Osteocyte (in vitro differentiated cells): Measurements from ENCODE around the gene VCX2. TPM values are rescaled to one million over a fixed set of nuclear protein-coding genes. Genes with fewer than 3 reads are reported as not detected.
"Not testable (repeated sequence)": the region's sequence is repeated elsewhere in the genome, so short reads cannot be mapped to it uniquely, and the experiment has no call there.

Experiments used
- DNase-seq: peaks from one replicate; pipeline ENCODE4 v3.0.0; 2021; ENCODE audit warnings: mixed read lengths; ENCODE audit not compliant: unreplicated experiment; ENCODE audit errors: extremely low spot score
- H3K27ac Mint-ChIP-seq: one replicate; pipeline ENCODE4 v1.8.0; 2021; ENCODE audit warnings: mild to moderate bottlenecking, mixed read lengths; ENCODE audit not compliant: unreplicated experiment
- H3K27me3 Mint-ChIP-seq: one replicate; pipeline ENCODE4 v1.8.0; 2021; ENCODE audit warnings: mixed read lengths; ENCODE audit not compliant: unreplicated experiment
- H3K36me3 Mint-ChIP-seq: one replicate; pipeline ENCODE4 v1.8.0; 2021; ENCODE audit warnings: mixed read lengths; ENCODE audit not compliant: unreplicated experiment
- H3K4me1 Mint-ChIP-seq: one replicate; pipeline ENCODE4 v1.8.0; 2021; ENCODE audit warnings: mixed read lengths; ENCODE audit not compliant: unreplicated experiment
- H3K4me3 Mint-ChIP-seq: one replicate; pipeline ENCODE4 v1.8.0; 2021; ENCODE audit warnings: mild to moderate bottlenecking, moderate library complexity, mixed read lengths; ENCODE audit not compliant: unreplicated experiment
- H3K9me3 Mint-ChIP-seq: one replicate; pipeline ENCODE4 v1.8.0; 2021; ENCODE audit warnings: mixed read lengths; ENCODE audit not compliant: unreplicated experiment
- microRNA-seq: library from miRNA; unstranded; fragments of <30 nt; microRNA quantifications from one replicate; pipeline ENCODE4 v1.1.0, GENCODE V29; 2020; ENCODE audit not compliant: unreplicated experiment
- total RNA-seq: library from RNA; stranded (reverse); gene quantifications from 2 replicates; pipeline ENCODE4 v1.2.1, GENCODE V29; 2021
- TF ChIP-seq, protein P1 (sequence below): fragments of 200-600 bp; sonication (generic); IDR thresholded peaks from 2 replicates; pipeline ENCODE4 v1.5.0; 2021; ENCODE audit warnings: antibody characterized with exemption, mild to moderate bottlenecking, moderate library complexity

The VCX2 gene
- total RNA-seq, 1 donor from 2014 or later = not detected

DNA sequence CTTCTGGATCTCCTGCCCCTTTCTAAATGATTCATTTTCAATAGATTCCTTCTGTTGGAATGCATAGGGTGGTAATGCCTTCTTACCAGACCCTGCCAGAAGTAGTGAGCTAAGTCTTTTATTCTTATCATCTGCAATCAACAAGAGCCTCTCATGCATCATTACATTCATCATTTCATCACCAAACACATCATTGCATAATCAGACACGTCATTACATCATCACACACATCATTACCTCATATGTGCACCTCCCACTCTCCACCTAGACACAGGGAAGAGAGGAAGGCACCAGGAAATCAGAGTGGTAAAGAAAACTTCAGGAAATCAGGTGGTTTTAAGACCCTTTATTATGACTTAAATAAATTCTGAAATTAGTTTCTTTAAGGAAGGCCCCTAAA is 45.0 kb downstream of the VCX2 start:
- Mint-ChIP-seq H3K27me3 (no peaks in the 10 kb centered on the region), H3K4me1 (no peaks in the 10 kb centered on the region), H3K36me3 (no peaks in the 10 kb centered on the region), H3K9me3 (peaks cover 16% of the 10 kb centered on the region), H3K27ac (no peak overlapping the region), H3K4me3 (no peak overlapping the region)
- TF ChIP-seq, protein P1, sequence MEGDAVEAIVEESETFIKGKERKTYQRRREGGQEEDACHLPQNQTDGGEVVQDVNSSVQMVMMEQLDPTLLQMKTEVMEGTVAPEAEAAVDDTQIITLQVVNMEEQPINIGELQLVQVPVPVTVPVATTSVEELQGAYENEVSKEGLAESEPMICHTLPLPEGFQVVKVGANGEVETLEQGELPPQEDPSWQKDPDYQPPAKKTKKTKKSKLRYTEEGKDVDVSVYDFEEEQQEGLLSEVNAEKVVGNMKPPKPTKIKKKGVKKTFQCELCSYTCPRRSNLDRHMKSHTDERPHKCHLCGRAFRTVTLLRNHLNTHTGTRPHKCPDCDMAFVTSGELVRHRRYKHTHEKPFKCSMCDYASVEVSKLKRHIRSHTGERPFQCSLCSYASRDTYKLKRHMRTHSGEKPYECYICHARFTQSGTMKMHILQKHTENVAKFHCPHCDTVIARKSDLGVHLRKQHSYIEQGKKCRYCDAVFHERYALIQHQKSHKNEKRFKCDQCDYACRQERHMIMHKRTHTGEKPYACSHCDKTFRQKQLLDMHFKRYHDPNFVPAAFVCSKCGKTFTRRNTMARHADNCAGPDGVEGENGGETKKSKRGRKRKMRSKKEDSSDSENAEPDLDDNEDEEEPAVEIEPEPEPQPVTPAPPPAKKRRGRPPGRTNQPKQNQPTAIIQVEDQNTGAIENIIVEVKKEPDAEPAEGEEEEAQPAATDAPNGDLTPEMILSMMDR = no peak
- DNase-seq = no peak

DNA sequence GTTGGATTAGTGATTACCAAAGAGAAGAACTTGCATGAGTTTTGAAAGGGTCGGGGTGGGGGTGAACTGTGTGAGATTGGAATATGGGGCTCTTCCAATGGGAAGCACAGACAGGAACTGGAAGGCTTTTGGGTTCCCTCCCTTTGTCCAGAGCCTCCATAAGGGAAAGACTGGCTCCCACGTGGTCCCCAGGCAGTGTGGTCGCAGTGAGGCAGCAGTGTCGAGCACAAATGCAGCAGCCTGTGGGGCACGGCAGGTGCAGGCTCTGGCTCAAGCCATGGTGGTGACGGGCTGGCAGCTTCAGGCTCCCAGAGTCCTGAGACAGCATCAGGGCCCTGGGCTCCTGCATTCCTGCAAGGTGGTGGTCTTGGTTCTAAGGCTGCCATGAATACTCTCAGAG is 45.5 kb downstream of the VCX2 start:
- H3K4me1 Mint-ChIP-seq = no peaks in the 10 kb centered on the region
- no peaks in the 10 kb centered on the region for H3K27me3 Mint-ChIP-seq
- H3K36me3 Mint-ChIP-seq = no peaks in the 10 kb centered on the region
- TF ChIP-seq, protein P1 = no peak
- no peak overlapping the region for H3K4me3 Mint-ChIP-seq
- DNase-seq = no peak
- peaks cover 18% of the 10 kb centered on the region for H3K9me3 Mint-ChIP-seq
- no peak overlapping the region for H3K27ac Mint-ChIP-seq

DNA sequence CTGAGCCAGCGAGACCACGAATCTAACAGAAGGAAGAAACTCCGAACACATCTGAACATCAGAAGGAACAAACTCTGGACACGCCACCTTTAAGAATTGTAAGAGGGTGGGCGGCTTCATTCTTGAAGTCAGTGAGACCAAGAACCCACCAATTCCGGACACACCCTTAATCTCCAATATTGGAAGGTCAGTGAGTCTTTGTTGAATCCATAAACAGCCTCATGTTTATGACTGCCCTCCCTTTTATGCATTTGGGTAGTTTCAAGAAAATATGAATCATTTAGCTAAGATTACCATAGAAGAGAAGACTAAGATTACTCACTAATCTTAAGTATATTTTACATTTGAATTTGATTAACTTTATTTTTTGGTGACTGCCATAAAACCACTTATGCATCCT is 48.5 kb downstream of the VCX2 start:
- peaks cover 5% of the 10 kb centered on the region for H3K9me3 Mint-ChIP-seq
- H3K36me3 Mint-ChIP-seq = no peaks in the 10 kb centered on the region
- H3K27ac Mint-ChIP-seq = no peak overlapping the region
- no peak for DNase-seq
- no peaks in the 10 kb centered on the region for H3K4me1 Mint-ChIP-seq
- H3K4me3 Mint-ChIP-seq = no peak overlapping the region
- H3K27me3 Mint-ChIP-seq = no peaks in the 10 kb centered on the region
- TF ChIP-seq, protein P1 = no peak

DNA sequence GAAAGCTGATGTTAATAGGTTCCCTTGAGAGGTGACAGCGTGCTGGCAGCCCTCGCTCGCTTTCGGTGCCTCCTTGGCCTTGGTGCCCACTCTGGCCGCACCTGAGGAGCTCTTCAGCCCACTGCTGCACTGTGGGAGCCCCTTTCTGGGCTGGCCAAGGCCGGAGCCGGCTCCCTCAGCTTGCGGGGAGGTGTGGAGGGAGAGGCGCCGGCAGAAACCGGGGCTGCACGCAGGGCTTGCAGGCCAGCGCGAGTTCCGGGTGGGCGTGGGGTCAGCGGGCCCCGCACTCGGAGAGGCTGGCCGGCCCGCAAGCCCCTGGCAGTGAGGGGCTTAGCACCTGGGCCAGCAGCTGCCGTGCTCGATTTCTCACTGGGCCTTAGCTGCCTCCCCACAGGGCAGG is 49.7 kb downstream of the VCX2 start:
- H3K9me3 Mint-ChIP-seq = peaks cover 11% of the 10 kb centered on the region
- DNase-seq, H3K27me3 Mint-ChIP-seq, H3K4me1 Mint-ChIP-seq, H3K36me3 Mint-ChIP-seq, H3K27ac Mint-ChIP-seq, H3K4me3 Mint-ChIP-seq: not testable (repeated sequence)

Small RNA genes within 50 kb of the gene (microRNA-seq; reads per million reads assigned to microRNA genes)
- 8.8 reads per million, percentile 9 among the genes with 10 or more reads in this experiment for gene MIR651

Other genes starting within 250 kb of the VCX2 start
- 14.4 and 15.6 TPM in 2 replicates for gene PNPLA4, start 243.9 kb downstream of the VCX2 start, total RNA-seq